Endodermal cell (in vitro differentiated cells): ENCODE data around the gene CHP2. TPM values are rescaled to one million over a fixed set of nuclear protein-coding genes. Genes with fewer than 3 reads are reported as not detected.

Experiments used
- DNase-seq: peaks from one replicate; pipeline ENCODE4 v3.0.0-alpha.2; 2017
- H3K27ac ChIP-seq: 2 replicates; pipeline ENCODE4 v1.5.1; 2013; ENCODE audit warnings: mild to moderate bottlenecking, low read depth, low read length, moderate library complexity
- H3K27me3 ChIP-seq: 2 replicates; pipeline ENCODE4 v1.6.1; 2013; ENCODE audit warnings: mild to moderate bottlenecking, low read length, moderate library complexity; ENCODE audit not compliant: insufficient read depth, control insufficient read depth, poor library complexity, severe bottlenecking
- H3K36me3 ChIP-seq: 2 replicates; pipeline ENCODE4 v1.7.0; 2013; ENCODE audit warnings: mild to moderate bottlenecking, low read length, moderate library complexity; ENCODE audit not compliant: control insufficient read depth, insufficient read depth
- H3K4me1 ChIP-seq: one replicate; pipeline ENCODE4 v1.7.0; 2013; ENCODE audit warnings: low read length; ENCODE audit not compliant: control insufficient read depth, insufficient read depth
- H3K4me3 ChIP-seq: 2 replicates; pipeline ENCODE4 v1.5.1; 2013; ENCODE audit warnings: mild to moderate bottlenecking, low read length, moderate library complexity
- H3K9ac ChIP-seq: 2 replicates; pipeline ENCODE4 v1.6.1; 2013; ENCODE audit warnings: mild to moderate bottlenecking, low read length, moderate library complexity; ENCODE audit not compliant: poor library complexity, severe bottlenecking; ENCODE audit errors: extremely low read depth
- H3K9me3 ChIP-seq: 2 replicates; pipeline ENCODE4 v1.6.1; 2013; ENCODE audit warnings: mild to moderate bottlenecking, low read length, moderate library complexity; ENCODE audit not compliant: control insufficient read depth
- H3K27ac Mint-ChIP-seq: 2 replicates; pipeline ENCODE4 v1.8.0; 2020; ENCODE audit warnings: mixed read lengths
- H3K27me3 Mint-ChIP-seq: 2 replicates; pipeline ENCODE4 v1.8.0; 2021; ENCODE audit warnings: mild to moderate bottlenecking, mixed read lengths; ENCODE audit not compliant: insufficient read depth
- H3K36me3 Mint-ChIP-seq: 2 replicates; pipeline ENCODE4 v1.8.0; 2020; ENCODE audit warnings: low read depth, mixed read lengths
- H3K4me1 Mint-ChIP-seq: 2 replicates; pipeline ENCODE4 v1.8.0; 2020; ENCODE audit warnings: mixed read lengths
- H3K4me3 Mint-ChIP-seq: 2 replicates; pipeline ENCODE4 v1.8.0; 2020; ENCODE audit warnings: mild to moderate bottlenecking, moderate library complexity, mixed read lengths
- H3K9me3 Mint-ChIP-seq: 2 replicates; pipeline ENCODE4 v1.8.0; 2020; ENCODE audit warnings: mild to moderate bottlenecking, mixed read lengths
- WGBS, 2 experiments: methylation state at CpG; one replicate each; pipeline versions ENCODE4 v1.1.5 to v1.1.7; 2013; ENCODE audit warnings: missing lambda C conversion rate in 2 of 2, mixed read lengths in 1 of 2; ENCODE audit not compliant: insufficient coverage in 1 of 2, insufficient read length in 1 of 2; 5-methylcytosine and 5-hydroxymethylcytosine counted together
- total RNA-seq, 2 donors: library from RNA; stranded (reverse); fragmentation: NEBNext Ultra II Directional in 1 of 2; extraction: Animal tissue kit (Norgen Biotek cat#: 25700) in 1 of 2; gene quantifications; 2 replicates in 1 of 2; 3 replicates in 1 of 2; pipeline ENCODE4 v1.2.1, GENCODE V29; 2021
- TF ChIP-seq, protein P1 (sequence below): fragments of 200-600 bp; sonication (generic); conservative IDR thresholded peaks from 2 replicates; pipeline ENCODE4 v1.5.0; 2021; ENCODE audit warnings: antibody characterized with exemption, mild to moderate bottlenecking

The CHP2 gene
- total RNA-seq, 2 donors from 2014 or later: 0.46 to 1.2 TPM

GRCh38 chr16:23807028-23807427 lies 52.2 kb downstream of the CHP2 start:
- Histone ChIP-seq H3K4me3 (no peak overlapping the region), H3K27ac (no peak overlapping the region), H3K9ac (no peak overlapping the region), H3K4me1 (no peaks in the 10 kb centered on the region), H3K36me3 (no peaks in the 10 kb centered on the region), H3K27me3 (no peaks in the 10 kb centered on the region), H3K9me3 (no peaks in the 10 kb centered on the region)
- Mint-ChIP-seq H3K4me1 (no peaks in the 10 kb centered on the region), H3K9me3 (no peaks in the 10 kb centered on the region), H3K27ac (no peak overlapping the region), H3K36me3 (no peaks in the 10 kb centered on the region), H3K27me3 (peaks cover 28% of the 10 kb centered on the region), H3K4me3 (no peak overlapping the region)
- DNase-seq: no peak
- TF ChIP-seq, protein P1, sequence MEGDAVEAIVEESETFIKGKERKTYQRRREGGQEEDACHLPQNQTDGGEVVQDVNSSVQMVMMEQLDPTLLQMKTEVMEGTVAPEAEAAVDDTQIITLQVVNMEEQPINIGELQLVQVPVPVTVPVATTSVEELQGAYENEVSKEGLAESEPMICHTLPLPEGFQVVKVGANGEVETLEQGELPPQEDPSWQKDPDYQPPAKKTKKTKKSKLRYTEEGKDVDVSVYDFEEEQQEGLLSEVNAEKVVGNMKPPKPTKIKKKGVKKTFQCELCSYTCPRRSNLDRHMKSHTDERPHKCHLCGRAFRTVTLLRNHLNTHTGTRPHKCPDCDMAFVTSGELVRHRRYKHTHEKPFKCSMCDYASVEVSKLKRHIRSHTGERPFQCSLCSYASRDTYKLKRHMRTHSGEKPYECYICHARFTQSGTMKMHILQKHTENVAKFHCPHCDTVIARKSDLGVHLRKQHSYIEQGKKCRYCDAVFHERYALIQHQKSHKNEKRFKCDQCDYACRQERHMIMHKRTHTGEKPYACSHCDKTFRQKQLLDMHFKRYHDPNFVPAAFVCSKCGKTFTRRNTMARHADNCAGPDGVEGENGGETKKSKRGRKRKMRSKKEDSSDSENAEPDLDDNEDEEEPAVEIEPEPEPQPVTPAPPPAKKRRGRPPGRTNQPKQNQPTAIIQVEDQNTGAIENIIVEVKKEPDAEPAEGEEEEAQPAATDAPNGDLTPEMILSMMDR: no peak
- 64 to 67% methylated on average over 1 of the region's 1 CpG for WGBS, 2 experiments

Other genes starting within 250 kb of the CHP2 start
- gene GGA2, start 244.5 kb upstream of the CHP2 start, total RNA-seq: 100 to 1,000 TPM in 1 of 2 donors, 10 to 100 TPM in 1; 99.4 to 116 TPM
- 10 to 100 TPM; 32.0 to 36.1 TPM for gene EARS2, start 197.7 kb upstream of the CHP2 start, total RNA-seq
- gene UBFD1, start 197.3 kb upstream of the CHP2 start, total RNA-seq: 100 to 1,000 TPM; 105 to 113 TPM
- 100 to 1,000 TPM; 106 to 120 TPM for gene NDUFAB1, start 158.7 kb upstream of the CHP2 start, total RNA-seq
- gene PALB2, start 113.7 kb upstream of the CHP2 start, total RNA-seq: 10 to 100 TPM; 20.0 to 24.8 TPM
- gene DCTN5, start 113.6 kb upstream of the CHP2 start, total RNA-seq: 10 to 100 TPM; 82.2 to 90.8 TPM
- 100 to 1,000 TPM in 1 of 2 donors, 10 to 100 TPM in 1; 76.7 to 118 TPM for gene PLK1, start 76.1 kb upstream of the CHP2 start, total RNA-seq
- gene ERN2, start 41.8 kb upstream of the CHP2 start, total RNA-seq: 1 to 10 TPM; 1.3 to 1.4 TPM
- 1 to 10 TPM in 1 of 2 donors, under 1 TPM in 1; 0.38 to 1.1 TPM for gene PRKCB, start 81.0 kb downstream of the CHP2 start, total RNA-seq